ENCODE data around the gene HFE.

- TF ChIP-seq GATA3 (IDR thresholded peaks at IDR 0.05; ENCODE audit: low read depth, low read length) (no peak), GATA2 (IDR thresholded peaks at IDR 0.05; ENCODE audit: low read depth, low read length) (no peak)
These were observed 17.4 kb downstream of the HFE start for GRCh38 chr6:26104457-26105108.

All from SH-SY5Y (cell line).